ENCODE results near the gene BCORL1.

DNA sequence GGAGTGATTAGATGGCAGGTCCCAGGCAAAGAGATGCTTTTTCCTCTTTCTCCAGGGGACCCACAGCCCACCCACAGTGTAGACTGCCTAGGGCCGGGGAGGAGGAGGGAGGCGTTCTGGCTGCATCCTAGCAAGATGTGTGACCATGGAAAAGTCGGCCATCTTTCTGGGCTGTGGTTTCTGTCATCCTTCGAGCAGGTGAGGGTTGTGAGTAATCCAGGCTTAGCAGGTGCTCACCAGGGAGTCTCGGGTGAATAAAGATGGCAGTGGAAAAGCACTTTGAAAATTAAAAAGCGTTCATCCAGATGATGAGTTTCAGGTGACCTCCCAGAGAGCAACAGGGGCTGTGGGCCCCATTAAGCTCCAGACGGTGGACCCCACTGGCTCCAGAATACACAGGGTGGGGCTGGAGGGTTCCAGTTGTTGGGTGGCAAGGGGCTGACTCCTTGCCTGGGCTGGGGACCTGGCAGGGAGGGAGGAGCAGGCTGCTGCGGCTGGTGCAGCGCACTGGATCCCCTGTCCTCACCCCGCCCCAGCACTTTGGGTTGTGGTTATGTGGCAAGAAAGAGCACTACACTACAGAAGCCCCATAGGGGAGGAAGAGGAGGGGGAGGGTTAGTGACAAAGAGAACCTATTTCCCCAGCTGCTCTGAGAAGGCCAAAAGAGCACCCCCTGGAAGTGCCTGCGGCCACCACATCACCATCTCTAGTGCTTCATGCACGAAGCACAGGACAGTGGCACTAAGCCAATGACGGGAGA, 104.2 kb downstream of the BCORL1 start:
- TF ChIP-seq, protein P1, sequence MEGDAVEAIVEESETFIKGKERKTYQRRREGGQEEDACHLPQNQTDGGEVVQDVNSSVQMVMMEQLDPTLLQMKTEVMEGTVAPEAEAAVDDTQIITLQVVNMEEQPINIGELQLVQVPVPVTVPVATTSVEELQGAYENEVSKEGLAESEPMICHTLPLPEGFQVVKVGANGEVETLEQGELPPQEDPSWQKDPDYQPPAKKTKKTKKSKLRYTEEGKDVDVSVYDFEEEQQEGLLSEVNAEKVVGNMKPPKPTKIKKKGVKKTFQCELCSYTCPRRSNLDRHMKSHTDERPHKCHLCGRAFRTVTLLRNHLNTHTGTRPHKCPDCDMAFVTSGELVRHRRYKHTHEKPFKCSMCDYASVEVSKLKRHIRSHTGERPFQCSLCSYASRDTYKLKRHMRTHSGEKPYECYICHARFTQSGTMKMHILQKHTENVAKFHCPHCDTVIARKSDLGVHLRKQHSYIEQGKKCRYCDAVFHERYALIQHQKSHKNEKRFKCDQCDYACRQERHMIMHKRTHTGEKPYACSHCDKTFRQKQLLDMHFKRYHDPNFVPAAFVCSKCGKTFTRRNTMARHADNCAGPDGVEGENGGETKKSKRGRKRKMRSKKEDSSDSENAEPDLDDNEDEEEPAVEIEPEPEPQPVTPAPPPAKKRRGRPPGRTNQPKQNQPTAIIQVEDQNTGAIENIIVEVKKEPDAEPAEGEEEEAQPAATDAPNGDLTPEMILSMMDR (IDR thresholded peaks at IDR 0.05; ENCODE audit: control extremely low read depth in 1 of 3, insufficient read depth in 1 of 3, low read depth in 1 of 3, low read length in 3 of 3), result no peak
- TF ChIP-seq NRF1 (IDR thresholded peaks at IDR 0.05; ENCODE audit: low read depth, low read length), result no peak
